Loucy (cell line): ENCODE measurements around the gene SHB.

ENCODE experiments used
- H2AFZ ChIP-seq: fragments of 200-600 bp; sonication (generic); 2 replicates; pipeline ENCODE4 v1.6.0; 2016; ENCODE audit warnings: antibody characterized with exemption, mild to moderate bottlenecking, low read length, moderate library complexity
- H3F3A ChIP-seq: fragments of 200-600 bp; 2 replicates; pipeline ENCODE4 v1.6.0; 2016; ENCODE audit warnings: antibody characterized with exemption, low read depth, mild to moderate bottlenecking
- H3K27me3 ChIP-seq: fragments of 200-600 bp; sonication (generic); 2 replicates; pipeline ENCODE4 v1.6.1; 2014; ENCODE audit warnings: low read length, mild to moderate bottlenecking; ENCODE audit not compliant: insufficient read depth, poor library complexity, severe bottlenecking
- H3K36me3 ChIP-seq: fragments of 200-600 bp; sonication (generic); 2 replicates; pipeline ENCODE4 v1.6.1; 2016; ENCODE audit warnings: low read length; ENCODE audit not compliant: insufficient read depth
- H3K4me1 ChIP-seq: fragments of 200-600 bp; sonication (generic); 2 replicates; pipeline ENCODE4 v1.5.1; 2014; ENCODE audit warnings: low read length, mild to moderate bottlenecking; ENCODE audit not compliant: insufficient read depth, poor library complexity, severe bottlenecking
- H3K4me2 ChIP-seq: fragments of 200-600 bp; sonication (generic); 2 replicates; pipeline ENCODE4 v1.6.0; 2014; ENCODE audit warnings: antibody characterized with exemption, low read length, low read depth, mild to moderate bottlenecking; ENCODE audit not compliant: poor library complexity, severe bottlenecking
- H3K4me3 ChIP-seq: fragments of 200-600 bp; sonication (generic); 2 replicates; pipeline ENCODE4 v1.5.1; 2014; ENCODE audit warnings: low read length, mild to moderate bottlenecking, mixed read lengths; ENCODE audit not compliant: poor library complexity, severe bottlenecking
- H3K79me2 ChIP-seq: fragments of 200-600 bp; sonication (generic); 2 replicates; pipeline ENCODE4 v1.6.1; 2014; ENCODE audit warnings: low read length; ENCODE audit not compliant: insufficient read depth
- H3K9ac ChIP-seq: fragments of 200-600 bp; sonication (generic); 2 replicates; pipeline ENCODE4 v1.6.0; 2014; ENCODE audit warnings: mild to moderate bottlenecking, low read depth, low read length, moderate library complexity; ENCODE audit not compliant: poor library complexity, severe bottlenecking
- H3K9me2 ChIP-seq: fragments of 200-600 bp; sonication (generic); replicated peaks from 2 replicates; pipeline ENCODE4 v1.6.1; 2016; ENCODE audit warnings: low read depth, low read length, mixed read lengths
- H3K9me3 ChIP-seq: fragments of 200-600 bp; sonication (generic); 2 replicates; pipeline ENCODE4 v1.6.1; 2014; ENCODE audit warnings: mild to moderate bottlenecking, antibody characterized with exemption, low read length, low read depth; ENCODE audit not compliant: insufficient read depth
- H4K20me1 ChIP-seq: fragments of 200-600 bp; sonication (generic); 2 replicates; pipeline ENCODE4 v1.6.0; 2014; ENCODE audit warnings: antibody characterized with exemption, low read length, mild to moderate bottlenecking; ENCODE audit not compliant: insufficient read depth, poor library complexity, severe bottlenecking
- EZH2phosphoT487 ChIP-seq: fragments of 200-600 bp; IDR thresholded peaks from 2 replicates; pipeline ENCODE4 v1.6.1; 2018; ENCODE audit warnings: antibody characterized with exemption, mild to moderate bottlenecking, moderate library complexity, borderline replicate concordance
- TF ChIP-seq, protein P1 (sequence below): fragments of 200-600 bp; sonication (generic); conservative IDR thresholded peaks from 2 replicates; pipeline ENCODE4 v1.5.1; 2014; ENCODE audit warnings: mild to moderate bottlenecking, antibody characterized with exemption, low read length

SHB gene

DNA sequence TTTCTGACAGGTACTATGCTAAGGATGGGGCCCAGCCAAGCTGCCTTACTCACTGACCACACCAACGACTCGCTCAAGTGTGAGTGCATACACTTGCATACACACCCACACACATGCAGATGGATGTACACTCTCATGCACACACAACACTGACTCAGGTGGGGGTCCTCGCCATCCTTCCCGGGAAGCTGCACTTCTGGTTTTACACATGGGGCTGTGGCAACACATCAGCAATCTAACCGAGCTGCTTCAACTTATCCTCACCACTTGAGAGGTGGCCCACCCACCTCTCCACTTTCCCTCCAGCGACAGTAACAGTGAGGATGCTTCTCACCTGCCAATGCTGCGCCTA is 97.9 kb downstream of the SHB start:
- H2AFZ ChIP-seq: no peak overlapping the region
- TF ChIP-seq, protein P1, sequence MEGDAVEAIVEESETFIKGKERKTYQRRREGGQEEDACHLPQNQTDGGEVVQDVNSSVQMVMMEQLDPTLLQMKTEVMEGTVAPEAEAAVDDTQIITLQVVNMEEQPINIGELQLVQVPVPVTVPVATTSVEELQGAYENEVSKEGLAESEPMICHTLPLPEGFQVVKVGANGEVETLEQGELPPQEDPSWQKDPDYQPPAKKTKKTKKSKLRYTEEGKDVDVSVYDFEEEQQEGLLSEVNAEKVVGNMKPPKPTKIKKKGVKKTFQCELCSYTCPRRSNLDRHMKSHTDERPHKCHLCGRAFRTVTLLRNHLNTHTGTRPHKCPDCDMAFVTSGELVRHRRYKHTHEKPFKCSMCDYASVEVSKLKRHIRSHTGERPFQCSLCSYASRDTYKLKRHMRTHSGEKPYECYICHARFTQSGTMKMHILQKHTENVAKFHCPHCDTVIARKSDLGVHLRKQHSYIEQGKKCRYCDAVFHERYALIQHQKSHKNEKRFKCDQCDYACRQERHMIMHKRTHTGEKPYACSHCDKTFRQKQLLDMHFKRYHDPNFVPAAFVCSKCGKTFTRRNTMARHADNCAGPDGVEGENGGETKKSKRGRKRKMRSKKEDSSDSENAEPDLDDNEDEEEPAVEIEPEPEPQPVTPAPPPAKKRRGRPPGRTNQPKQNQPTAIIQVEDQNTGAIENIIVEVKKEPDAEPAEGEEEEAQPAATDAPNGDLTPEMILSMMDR: no peak

DNA sequence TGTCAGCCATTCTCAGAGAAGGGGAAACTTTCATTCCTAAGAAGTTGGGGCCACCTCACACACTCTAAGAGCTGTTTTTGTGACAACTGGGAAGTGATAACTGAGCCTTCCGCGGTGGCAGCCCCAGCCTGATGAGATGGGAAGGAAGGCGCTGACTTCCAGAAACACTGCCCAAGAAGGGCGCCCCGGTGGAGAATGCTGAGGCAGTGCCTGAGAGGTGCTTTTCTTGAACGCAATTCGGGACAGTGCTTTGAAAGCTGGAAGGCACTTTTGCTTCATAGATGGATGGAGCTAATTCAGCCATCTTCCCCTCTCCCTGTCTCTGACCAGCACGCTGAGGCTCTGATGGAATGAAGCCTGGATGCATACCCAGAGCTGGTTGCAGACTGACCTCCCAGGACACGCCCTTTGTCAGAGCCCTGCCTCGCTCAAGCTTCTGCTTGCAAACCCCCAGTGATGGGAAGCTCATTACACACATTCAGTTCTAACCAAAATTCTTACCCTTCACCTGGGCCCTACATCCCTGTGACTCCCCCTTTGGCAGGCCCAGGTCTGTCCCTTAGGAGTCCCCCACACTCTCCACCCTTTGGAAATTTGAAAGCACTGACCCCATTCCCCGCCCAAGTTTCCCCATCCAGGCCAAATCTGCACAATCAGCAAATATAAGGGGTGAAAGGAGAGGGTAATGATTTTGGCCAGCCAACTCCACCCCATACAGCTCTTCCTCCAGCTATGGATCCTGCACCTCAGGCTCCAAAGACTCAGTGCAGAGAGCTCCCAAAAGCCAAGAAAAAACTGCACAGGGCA is 98.5 kb downstream of the SHB start:
- no peak overlapping the region for H2AFZ ChIP-seq
- no peaks in the 10 kb centered on the region for H3K9me2 ChIP-seq
- H3K9ac ChIP-seq: no peak overlapping the region
- TF ChIP-seq, protein P1: no peak
- TF ChIP-seq EZH2phosphoT487: no peak
- no peaks in the 10 kb centered on the region for H3F3A ChIP-seq
- no peaks in the 10 kb centered on the region for H4K20me1 ChIP-seq
- no peaks in the 10 kb centered on the region for H3K4me1 ChIP-seq
- no peaks in the 10 kb centered on the region for H3K9me3 ChIP-seq
- H3K4me2 ChIP-seq: no peak overlapping the region
- no peak overlapping the region for H3K4me3 ChIP-seq
- H3K79me2 ChIP-seq: no peaks in the 10 kb centered on the region
- no peaks in the 10 kb centered on the region for H3K27me3 ChIP-seq
- no peaks in the 10 kb centered on the region for H3K36me3 ChIP-seq

More for the DNA sequence above, 97.9 kb downstream of the SHB start:
- Histone ChIP-seq H3K36me3 (no peaks in the 10 kb centered on the region), H4K20me1 (no peaks in the 10 kb centered on the region), H3K9me2 (no peaks in the 10 kb centered on the region), H3K9ac (no peak overlapping the region), H3K4me1 (no peaks in the 10 kb centered on the region), H3K9me3 (no peaks in the 10 kb centered on the region), H3K27me3 (no peaks in the 10 kb centered on the region), H3K4me3 (no peak overlapping the region), H3K4me2 (no peak overlapping the region), H3K79me2 (no peaks in the 10 kb centered on the region), H3F3A (no peaks in the 10 kb centered on the region)

- H3F3A ChIP-seq: no peaks in the 10 kb centered on the region
- H2AFZ ChIP-seq: no peak overlapping the region
- no peak overlapping the region for H3K9ac ChIP-seq
- H3K4me1 ChIP-seq: no peaks in the 10 kb centered on the region
- H3K36me3 ChIP-seq: no peaks in the 10 kb centered on the region
- no peaks in the 10 kb centered on the region for H3K79me2 ChIP-seq
- no peaks in the 10 kb centered on the region for H3K27me3 ChIP-seq
- no peaks in the 10 kb centered on the region for H3K9me3 ChIP-seq
- no peak for TF ChIP-seq EZH2phosphoT487
- TF ChIP-seq, protein P1: no peak
- no peak overlapping the region for H3K4me3 ChIP-seq
- no peaks in the 10 kb centered on the region for H4K20me1 ChIP-seq
- H3K4me2 ChIP-seq: no peak overlapping the region
- no peaks in the 10 kb centered on the region for H3K9me2 ChIP-seq
These were observed 99.3 kb downstream of the SHB start for GRCh38 chr9:37969558-37970300.
